Measurements from ENCODE around the gene STPG2. TPM values are rescaled to one million over a fixed set of nuclear protein-coding genes. Genes with fewer than 3 reads are reported as not detected.

Gene STPG2
- total RNA-seq, 4 donors from 2014 or later = 0.79 to 1.2 TPM; not detected in 2

GRCh38 chr4:98113012-98113411, 30.3 kb downstream of the STPG2 start:
- in situ Hi-C loops (cut with MboI; ENCODE audit: low pct_ligation_motif_present in 1 of 4, low pct_unique_long_range_greater_than_20kb in 1 of 4, low sequenced_read_pairs in 3 of 4) (no loop called here), intact Hi-C loops (cut with DNase I; ENCODE audit: low total_unique reads) (no loop called here)
- TF ChIP-seq POLR2AphosphoS5 (IDR thresholded peaks at IDR 0.05) (no peak), POLR2A (IDR thresholded peaks at IDR 0.05) (no peak), EP300 (IDR thresholded peaks at IDR 0.05; ENCODE audit: low read depth) (no peak), CTCF (IDR thresholded peaks at IDR 0.05) (peak in 3 of 5 experiments; percentile 7 to 11 (median 9))
- Histone ChIP-seq H3K27ac (no peak overlapping the region), H3K4me3 (no peak overlapping the region), H3K9me3 (peaks cover 6 to 8% of the 10 kb centered on the region in 2 donors), H3K27me3 (no peaks in the 10 kb centered on the region), H3K4me1 (no peaks in the 10 kb centered on the region), H3K36me3 (no peaks in the 10 kb centered on the region)
- DNase-seq = no peak
- WGBS, 2 donors (ENCODE audit: low coverage in 1 of 2) = 15 to 27% methylated on average over 3 of the region's 3 CpGs

- H3K27me3 ChIP-seq = no peaks in the 10 kb centered on the region
- H3K9me3 ChIP-seq = no peaks in the 10 kb centered on the region
- TF ChIP-seq POLR2A (IDR thresholded peaks at IDR 0.05) = no peak
- TF ChIP-seq EP300 (IDR thresholded peaks at IDR 0.05; ENCODE audit: low read depth) = no peak
- no peak for TF ChIP-seq CTCF (IDR thresholded peaks at IDR 0.05)
- TF ChIP-seq POLR2AphosphoS5 (IDR thresholded peaks at IDR 0.05) = no peak
- H3K36me3 ChIP-seq = no peaks in the 10 kb centered on the region
- in situ Hi-C loops (cut with MboI; ENCODE audit: low pct_ligation_motif_present in 1 of 4, low pct_unique_long_range_greater_than_20kb in 1 of 4, low sequenced_read_pairs in 3 of 4) (no loop called here), intact Hi-C loops (cut with DNase I; ENCODE audit: low total_unique reads) (no loop called here)
- WGBS, 2 donors (ENCODE audit: low coverage in 1 of 2) = 80 to 85% methylated on average over 1 to 2 of the region's 2 CpGs
- no peak overlapping the region for H3K4me3 ChIP-seq
- DNase-seq = no peak
- H3K4me1 ChIP-seq = no peaks in the 10 kb centered on the region
- no peak overlapping the region for H3K27ac ChIP-seq
These were observed 32.3 kb downstream of the STPG2 start for GRCh38 chr4:98110929-98111328.

- DNase-seq = no peak
- in situ Hi-C loops (cut with MboI; ENCODE audit: low pct_ligation_motif_present in 1 of 4, low pct_unique_long_range_greater_than_20kb in 1 of 4, low sequenced_read_pairs in 3 of 4) = no loop called here
- WGBS, 2 donors (ENCODE audit: low coverage in 1 of 2) = 86 to 100% methylated on average over 2 to 5 of the region's 5 CpGs
- Histone ChIP-seq H3K9me3 (no peaks in the 10 kb centered on the region), H3K27me3 (no peaks in the 10 kb centered on the region), H3K27ac (no peak overlapping the region), H3K4me3 (no peak overlapping the region), H3K4me1 (no peaks in the 10 kb centered on the region), H3K36me3 (no peaks in the 10 kb centered on the region)
- TF ChIP-seq POLR2A (IDR thresholded peaks at IDR 0.05) (no peak), EP300 (IDR thresholded peaks at IDR 0.05; ENCODE audit: low read depth) (no peak), POLR2AphosphoS5 (IDR thresholded peaks at IDR 0.05) (no peak), CTCF (IDR thresholded peaks at IDR 0.05) (no peak)
- intact Hi-C loops (cut with DNase I; ENCODE audit: low total_unique reads) = no loop called here
These were observed 33.1 kb downstream of the STPG2 start for GRCh38 chr4:98110214-98110613.

GRCh38 chr4:98102660-98103059, 40.6 kb downstream of the STPG2 start:
- no peaks in the 10 kb centered on the region for H3K9me3 ChIP-seq
- no peak for TF ChIP-seq CTCF (IDR thresholded peaks at IDR 0.05)
- no peak for TF ChIP-seq POLR2AphosphoS5 (IDR thresholded peaks at IDR 0.05)
- no peak for TF ChIP-seq POLR2A (IDR thresholded peaks at IDR 0.05)
- TF ChIP-seq EP300 (IDR thresholded peaks at IDR 0.05; ENCODE audit: low read depth) = no peak
- H3K27me3 ChIP-seq = no peaks in the 10 kb centered on the region
- no peaks in the 10 kb centered on the region for H3K36me3 ChIP-seq
- H3K27ac ChIP-seq = no peak overlapping the region
- no peak overlapping the region for H3K4me3 ChIP-seq
- no peaks in the 10 kb centered on the region for H3K4me1 ChIP-seq
- 54 to 86% methylated on average over 1 of the region's 1 CpG for WGBS, 2 donors (ENCODE audit: low coverage in 1 of 2)
- intact Hi-C loops (cut with DNase I; ENCODE audit: low total_unique reads) = no loop called here
- in situ Hi-C loops (cut with MboI; ENCODE audit: low pct_ligation_motif_present in 1 of 4, low pct_unique_long_range_greater_than_20kb in 1 of 4, low sequenced_read_pairs in 3 of 4) = no loop called here
- DNase-seq = no peak

Measured in transverse colon (tissue), 4 donors.